Mononuclear cell (primary cell): ENCODE measurements around the gene IL1RAPL2. TPM values are rescaled to one million over a fixed set of nuclear protein-coding genes. Genes with fewer than 3 reads are reported as not detected.
"Not testable (repeated sequence)": the region's sequence is repeated elsewhere in the genome, so short reads cannot be mapped to it uniquely, and the experiment has no call there.

ENCODE experiments used
- H3K27me3 ChIP-seq: 2 replicates; pipeline ENCODE4 v1.6.0; 2011; ENCODE audit warnings: low read length, control low read depth; ENCODE audit not compliant: insufficient read depth
- H3K4me1 ChIP-seq: 2 replicates; pipeline ENCODE4 v1.5.1; 2011; ENCODE audit warnings: mild to moderate bottlenecking, low read length, control low read depth; ENCODE audit not compliant: insufficient read depth
- H3K4me3 ChIP-seq: 2 replicates; pipeline ENCODE4 v1.5.1; 2011; ENCODE audit warnings: mild to moderate bottlenecking, low read length, moderate library complexity
- H3K9me3 ChIP-seq: 2 replicates; pipeline ENCODE4 v1.5.1; 2011; ENCODE audit warnings: low read depth, mild to moderate bottlenecking, control low read depth, low read length
- total RNA-seq: library from RNA; depleted of rRNA; stranded (reverse); fragments of >200 nt; gene quantifications from one replicate; pipeline ENCODE4 v1.2.3, GENCODE V29; 2012

Gene IL1RAPL2
- total RNA-seq, 1 donor = not detected

DNA sequence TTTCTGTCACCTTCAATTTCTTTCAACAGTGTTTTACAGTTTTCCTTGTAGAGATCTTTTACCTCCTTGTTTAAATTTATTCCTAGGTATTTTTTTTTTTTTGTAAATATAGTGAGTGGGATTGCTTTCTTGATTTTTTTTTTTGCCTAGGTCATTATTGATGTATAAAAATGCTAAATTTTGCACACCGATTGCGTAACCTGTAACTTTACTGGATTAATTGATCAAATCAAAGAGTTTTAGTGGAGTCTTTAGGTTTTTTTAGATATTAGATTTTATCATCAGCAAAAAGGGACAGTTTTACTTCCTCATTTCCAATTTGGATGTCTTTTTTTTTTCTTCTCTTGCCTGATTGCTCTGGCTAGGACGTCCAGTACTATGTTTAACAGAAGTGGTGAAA lies 613.6 kb downstream of the IL1RAPL2 start:
- H3K4me3 ChIP-seq = no peak overlapping the region
- no peaks in the 10 kb centered on the region for H3K4me1 ChIP-seq
- H3K27me3 ChIP-seq = no peaks in the 10 kb centered on the region
- no peaks in the 10 kb centered on the region for H3K9me3 ChIP-seq

DNA sequence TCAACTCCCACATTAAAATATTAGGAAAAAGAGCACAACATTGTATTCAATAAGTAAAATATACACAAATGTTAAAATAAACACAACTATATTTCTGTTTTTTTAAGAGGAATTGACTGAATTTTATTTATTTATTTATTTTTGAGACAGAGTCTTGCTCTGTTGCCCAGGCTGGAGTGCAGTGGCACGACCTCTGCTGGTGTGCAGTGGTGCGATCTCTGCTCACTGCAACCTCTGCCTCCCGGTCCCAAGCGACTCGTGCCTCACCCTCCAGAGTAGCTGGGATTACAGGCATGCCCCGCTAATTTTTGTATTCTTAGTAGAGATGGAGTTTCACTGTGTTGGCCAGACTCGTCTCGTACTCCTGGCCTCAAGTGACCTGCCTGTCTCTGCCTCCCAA lies 623.1 kb downstream of the IL1RAPL2 start:
- no peaks in the 10 kb centered on the region for H3K4me1 ChIP-seq

DNA sequence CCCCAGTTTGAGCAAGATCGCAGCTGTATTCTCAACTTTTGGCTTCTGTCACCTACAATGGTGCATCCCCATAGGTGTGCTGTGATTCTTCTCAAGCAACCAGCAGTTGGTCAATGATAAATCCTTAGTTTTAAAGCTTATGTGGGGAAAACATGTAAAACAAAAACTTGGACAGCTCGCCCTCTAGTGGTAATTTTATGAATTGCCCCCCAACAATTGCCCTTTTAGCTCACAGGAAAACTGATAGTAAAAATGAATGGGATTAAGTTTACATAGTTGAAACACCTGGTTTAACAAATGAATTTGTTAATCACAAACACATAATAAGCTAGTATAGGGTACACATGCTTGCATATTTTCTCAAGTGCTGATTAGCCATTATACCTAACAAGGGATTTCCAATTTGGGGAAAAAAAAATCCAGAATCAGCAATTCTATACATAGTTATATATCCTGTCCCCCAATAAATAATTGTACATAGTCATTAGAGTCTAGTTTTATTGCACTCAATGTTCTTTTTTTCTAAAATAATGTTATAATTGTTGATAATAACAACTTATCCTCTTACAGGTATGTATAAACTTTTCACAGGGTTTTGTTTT lies 624.4 kb downstream of the IL1RAPL2 start:
- Histone ChIP-seq H3K4me3 (no peak overlapping the region), H3K9me3 (no peaks in the 10 kb centered on the region), H3K27me3 (no peaks in the 10 kb centered on the region)

More for the DNA sequence above, 623.1 kb downstream of the IL1RAPL2 start:
- no peaks in the 10 kb centered on the region for H3K27me3 ChIP-seq
- no peak overlapping the region for H3K4me3 ChIP-seq
- H3K9me3 ChIP-seq = no peaks in the 10 kb centered on the region

DNA sequence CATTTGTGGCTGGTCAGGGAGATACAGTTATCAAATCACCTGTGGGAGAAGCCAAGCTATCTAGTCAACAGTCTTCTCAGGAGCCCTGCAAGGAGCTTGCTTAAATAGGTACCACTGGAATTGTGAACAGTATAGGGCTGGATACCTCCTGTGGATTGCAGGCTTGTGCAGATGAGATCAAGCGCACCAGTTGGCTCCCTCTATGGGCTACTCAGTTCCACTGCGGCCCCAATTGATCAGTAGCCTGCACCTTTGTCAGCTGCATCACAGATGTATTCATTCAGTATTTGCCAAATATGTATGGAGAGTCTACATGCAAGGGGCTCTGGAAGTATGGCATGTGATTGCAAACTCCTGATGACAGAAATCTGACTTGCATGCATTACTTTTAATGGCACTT lies 625.9 kb downstream of the IL1RAPL2 start:
- Histone ChIP-seq H3K27me3 (no peaks in the 10 kb centered on the region), H3K4me1 (no peaks in the 10 kb centered on the region), H3K9me3 (no peaks in the 10 kb centered on the region), H3K4me3 (no peak overlapping the region)

More for the DNA sequence above, 624.4 kb downstream of the IL1RAPL2 start:
- no peaks in the 10 kb centered on the region for H3K4me1 ChIP-seq

DNA sequence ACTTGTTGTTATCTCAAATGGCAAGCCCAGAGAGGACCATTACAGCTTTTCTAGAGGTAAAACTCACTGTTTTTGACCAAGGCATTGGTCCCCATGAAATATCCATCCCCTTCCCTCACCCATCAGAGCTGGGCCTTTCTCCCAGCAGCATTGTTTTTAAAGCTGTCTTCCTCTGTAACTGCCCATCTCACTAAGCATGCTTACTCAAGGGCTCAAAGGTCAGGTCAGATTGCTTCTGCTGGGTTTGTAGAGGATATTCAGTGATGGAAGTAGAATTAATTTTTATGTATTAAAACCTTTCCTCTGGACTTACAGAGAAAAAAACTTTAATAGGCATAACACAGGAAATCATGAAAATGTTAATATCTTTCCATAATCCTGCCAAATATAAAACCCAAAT lies 643.4 kb downstream of the IL1RAPL2 start:
- H3K27me3 ChIP-seq = no peaks in the 10 kb centered on the region
- no peaks in the 10 kb centered on the region for H3K9me3 ChIP-seq
- H3K4me1 ChIP-seq = no peaks in the 10 kb centered on the region
- H3K4me3 ChIP-seq = no peak overlapping the region

DNA sequence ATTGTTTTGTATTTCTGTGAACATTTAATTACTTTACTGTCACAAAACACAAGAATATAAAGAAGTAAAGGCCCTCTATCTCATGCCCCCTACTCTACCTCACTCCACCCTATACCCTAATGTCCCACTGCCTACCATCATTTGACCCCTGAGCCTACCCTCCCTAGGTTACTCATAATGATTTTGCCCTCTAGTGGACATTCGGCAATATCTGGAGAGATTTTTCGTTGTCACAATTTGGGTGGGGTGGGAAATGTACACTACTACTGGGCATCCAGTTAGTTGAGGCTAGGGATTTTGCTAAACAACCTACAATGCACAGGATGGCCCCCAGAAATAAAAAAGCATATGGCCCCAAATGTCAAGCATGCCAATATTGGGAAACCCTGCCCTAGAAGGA lies 644.3 kb downstream of the IL1RAPL2 start:
- H3K4me3 ChIP-seq = no peak overlapping the region
- H3K4me1 ChIP-seq = no peaks in the 10 kb centered on the region
- H3K27me3 ChIP-seq = no peaks in the 10 kb centered on the region
- no peaks in the 10 kb centered on the region for H3K9me3 ChIP-seq

DNA sequence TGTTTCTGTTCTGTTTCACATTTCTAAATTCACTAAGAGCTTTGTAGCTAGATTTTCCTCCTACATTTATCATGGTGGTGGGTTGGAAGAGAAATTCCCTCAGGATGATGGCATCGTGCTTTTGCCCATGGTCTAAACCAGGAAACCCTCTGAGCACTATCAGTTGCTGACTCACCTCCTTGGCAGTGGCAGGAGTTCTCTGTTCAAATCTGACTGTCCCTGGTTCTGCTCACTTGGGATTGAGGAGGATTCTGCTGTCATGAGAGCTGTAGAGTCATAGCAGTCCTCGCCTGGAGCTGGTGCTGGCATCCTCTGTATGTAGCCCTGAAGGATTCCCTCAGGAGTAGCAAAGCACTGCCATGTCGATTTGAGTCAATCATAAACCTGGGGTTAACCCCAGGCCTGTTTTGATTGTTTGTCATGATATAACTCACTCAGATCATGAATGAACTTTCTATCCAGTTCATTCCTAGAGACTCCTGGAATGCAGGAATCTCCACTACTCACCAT lies 645.1 kb downstream of the IL1RAPL2 start:
- H3K4me3 ChIP-seq = no peak overlapping the region
- H3K4me1 ChIP-seq = no peaks in the 10 kb centered on the region

DNA sequence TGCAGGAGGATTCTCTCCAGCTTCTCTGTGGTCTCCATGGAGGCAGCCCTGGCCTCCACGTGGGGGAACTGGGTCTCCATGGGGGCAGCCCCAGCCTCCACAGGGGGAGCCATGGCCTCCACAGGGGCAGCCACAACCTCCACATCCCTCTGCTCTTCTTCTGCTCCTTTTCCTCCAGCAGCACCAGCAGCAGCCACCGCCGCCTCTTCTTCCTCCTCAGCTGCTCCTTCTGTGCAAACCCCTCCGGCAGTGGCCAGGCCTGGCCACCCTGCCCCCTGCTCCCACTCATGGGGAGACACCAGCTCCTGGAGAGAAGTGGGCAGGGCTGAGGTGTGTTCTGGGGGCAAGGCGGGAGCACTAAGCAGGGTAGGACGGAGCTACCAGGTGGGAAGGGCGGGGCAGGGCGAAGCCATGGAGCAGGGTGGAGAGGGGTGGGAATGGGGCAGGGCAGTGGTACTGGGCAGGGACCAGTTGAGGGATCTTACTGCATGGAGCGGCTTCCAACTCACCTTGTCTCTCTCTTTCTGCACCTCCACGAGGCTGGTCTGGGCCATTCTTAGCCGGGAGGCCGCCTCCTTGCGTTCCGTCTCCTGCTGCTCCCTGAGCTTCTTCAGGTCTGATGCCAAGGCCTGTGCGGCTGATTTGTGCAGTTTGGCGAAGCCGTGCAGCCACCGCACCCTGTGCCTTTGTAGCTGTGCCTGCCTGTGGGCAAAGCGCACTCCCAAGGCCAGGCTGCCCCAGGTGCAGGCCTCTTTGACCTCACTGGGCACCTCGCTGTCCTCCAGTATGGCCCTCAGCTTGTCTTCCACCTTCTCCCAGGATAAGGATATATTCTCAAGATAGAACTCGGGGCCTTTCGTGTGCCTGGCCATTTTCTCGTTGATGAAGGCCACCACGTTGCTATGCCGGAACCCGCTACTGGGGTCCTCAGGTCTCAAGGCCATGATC lies 653.7 kb downstream of the IL1RAPL2 start:
- no peak overlapping the region for H3K4me3 ChIP-seq
- H3K4me1 ChIP-seq = no peaks in the 10 kb centered on the region
- no peaks in the 10 kb centered on the region for H3K9me3 ChIP-seq
- no peaks in the 10 kb centered on the region for H3K27me3 ChIP-seq

More for the DNA sequence above, 645.1 kb downstream of the IL1RAPL2 start:
- H3K9me3 ChIP-seq = no peaks in the 10 kb centered on the region
- no peaks in the 10 kb centered on the region for H3K27me3 ChIP-seq

DNA sequence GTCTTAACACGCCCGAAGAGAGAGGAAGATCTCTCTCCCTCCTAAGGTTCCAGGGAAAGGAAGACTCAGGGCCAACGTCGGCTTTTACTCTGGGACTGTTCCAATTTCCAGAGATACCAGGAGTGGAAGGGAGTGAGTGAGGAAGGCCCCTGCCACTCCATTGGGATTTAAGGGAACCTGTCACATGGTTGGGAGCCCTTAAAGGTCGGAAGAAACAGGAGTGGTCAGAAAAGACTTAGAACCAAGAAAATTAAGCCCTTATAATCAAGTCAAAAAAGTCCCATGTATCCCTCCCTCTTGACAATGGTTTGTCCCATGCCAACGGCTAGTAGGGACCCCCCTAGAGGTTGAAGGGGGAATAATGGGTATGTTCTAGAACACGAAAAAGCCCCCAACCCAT lies 654.6 kb downstream of the IL1RAPL2 start, which contains the start of gene TEX13A:
Gene TEX13A (minus strand): TSS at position 59 of the 400 bp plus-strand sequence. CDS start 297 bp downstream, outside the sequence.
- Histone ChIP-seq H3K9me3 (no peaks in the 10 kb centered on the region), H3K4me1 (no peaks in the 10 kb centered on the region), H3K27me3 (no peaks in the 10 kb centered on the region), H3K4me3 (no peak within 1 kb of the TSS)

DNA sequence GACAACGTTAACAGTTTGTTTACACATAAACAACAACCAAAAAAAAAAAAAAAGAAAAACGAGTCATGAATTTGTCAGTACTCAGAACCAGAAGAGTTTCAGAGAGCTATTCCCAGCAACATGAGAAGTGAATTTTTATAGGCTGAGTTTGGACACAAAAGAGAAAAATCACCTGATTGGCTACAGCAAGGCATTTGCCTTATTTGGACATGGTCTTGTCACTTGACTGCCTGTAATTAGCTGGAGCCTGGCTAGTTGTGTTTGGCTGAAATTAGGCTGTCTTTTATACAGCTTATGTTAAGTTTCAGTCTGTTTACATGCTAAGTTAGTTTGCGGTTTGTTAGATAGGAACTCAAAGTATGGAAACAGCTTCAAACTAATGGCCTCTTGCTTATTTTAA lies 655.4 kb downstream of the IL1RAPL2 start:
- Histone ChIP-seq H3K9me3 (no peaks in the 10 kb centered on the region), H3K27me3 (no peaks in the 10 kb centered on the region), H3K4me3 (no peak overlapping the region), H3K4me1 (no peaks in the 10 kb centered on the region)

DNA sequence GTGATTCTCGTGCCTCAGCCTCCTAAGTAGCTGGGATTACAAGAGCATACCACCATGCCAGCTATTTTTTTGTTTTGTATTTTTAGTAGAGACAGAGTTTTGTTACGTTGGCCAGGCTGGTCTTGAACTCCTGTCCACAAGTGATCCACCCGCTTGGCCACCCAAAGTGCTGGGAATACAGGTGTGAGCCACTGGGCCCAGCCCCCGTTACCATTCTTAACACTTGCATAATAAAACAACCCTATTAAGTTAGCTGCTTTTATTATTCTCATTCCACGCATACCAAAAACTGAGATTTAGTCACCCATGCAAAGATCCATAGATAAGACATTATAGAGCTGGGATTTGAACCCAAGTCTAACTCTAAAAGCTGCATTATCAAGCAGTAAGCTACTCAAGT lies 660.5 kb downstream of the IL1RAPL2 start:
- Histone ChIP-seq H3K4me1 (no peaks in the 10 kb centered on the region), H3K9me3 (no peaks in the 10 kb centered on the region), H3K27me3 (no peaks in the 10 kb centered on the region), H3K4me3 (no peak overlapping the region)

DNA sequence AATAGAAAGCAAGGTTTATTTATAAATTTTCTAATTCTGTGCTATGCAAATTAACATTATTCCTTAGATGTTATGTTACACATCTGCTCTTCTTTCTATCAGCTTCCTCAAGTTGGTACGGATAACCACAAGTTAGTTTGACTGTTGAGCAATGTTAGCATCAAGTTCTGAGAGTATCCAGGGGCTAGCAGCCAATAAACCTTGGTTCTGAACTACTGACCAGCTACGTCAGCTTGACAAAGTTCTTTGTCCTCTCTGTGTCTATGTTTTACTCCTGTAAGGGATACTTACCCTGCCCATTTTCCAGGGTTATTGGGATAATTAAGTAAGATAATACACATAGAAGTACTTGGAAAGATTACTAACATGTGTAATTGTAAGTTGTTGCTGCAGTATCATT lies 662.6 kb downstream of the IL1RAPL2 start:
- Histone ChIP-seq H3K4me3 (no peak overlapping the region), H3K9me3 (no peaks in the 10 kb centered on the region), H3K27me3 (no peaks in the 10 kb centered on the region), H3K4me1 (no peaks in the 10 kb centered on the region)

DNA sequence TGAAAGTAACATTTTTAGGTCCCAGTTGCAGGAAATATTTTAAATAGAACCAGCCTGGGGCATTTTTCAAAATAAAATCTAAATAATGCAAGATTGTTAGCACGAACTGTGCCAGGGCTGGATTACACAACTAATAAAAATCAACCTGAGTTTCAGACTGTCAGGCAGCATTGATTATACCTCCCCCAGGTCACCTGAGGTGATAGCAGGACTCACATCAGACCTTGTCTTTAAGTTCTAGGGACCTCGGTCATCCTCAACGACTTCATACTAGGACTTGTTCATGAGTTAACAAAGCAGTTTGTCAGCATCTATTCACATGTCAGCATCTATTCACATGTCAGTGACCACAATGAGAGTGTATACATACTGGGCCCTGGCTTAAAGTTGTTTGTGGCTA lies 663.1 kb downstream of the IL1RAPL2 start:
- H3K4me1 ChIP-seq = no peaks in the 10 kb centered on the region

DNA sequence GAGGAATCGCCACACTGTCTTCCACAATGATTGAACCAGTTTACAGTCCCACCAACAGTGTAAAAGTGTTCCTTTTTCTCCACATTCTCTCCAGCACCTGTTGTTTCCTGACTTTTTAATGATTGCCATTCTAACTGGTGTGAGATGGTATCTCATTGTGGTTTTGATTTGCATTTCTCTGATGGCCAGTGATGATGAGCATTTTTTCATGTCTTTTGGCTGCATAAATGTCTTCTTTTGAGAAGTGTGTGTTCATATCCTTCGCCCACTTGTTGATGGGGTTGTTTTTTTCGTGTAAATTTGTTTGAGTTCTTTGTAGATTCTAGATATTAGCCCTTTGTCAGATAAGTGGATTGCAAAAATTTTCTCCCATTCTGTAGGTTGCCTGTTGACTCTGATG lies 671.4 kb downstream of the IL1RAPL2 start:
- H3K27me3 ChIP-seq, H3K4me1 ChIP-seq, H3K9me3 ChIP-seq, H3K4me3 ChIP-seq: not testable (repeated sequence)

More for the DNA sequence above, 663.1 kb downstream of the IL1RAPL2 start:
- Histone ChIP-seq H3K27me3 (no peaks in the 10 kb centered on the region), H3K9me3 (no peaks in the 10 kb centered on the region), H3K4me3 (no peak overlapping the region)

DNA sequence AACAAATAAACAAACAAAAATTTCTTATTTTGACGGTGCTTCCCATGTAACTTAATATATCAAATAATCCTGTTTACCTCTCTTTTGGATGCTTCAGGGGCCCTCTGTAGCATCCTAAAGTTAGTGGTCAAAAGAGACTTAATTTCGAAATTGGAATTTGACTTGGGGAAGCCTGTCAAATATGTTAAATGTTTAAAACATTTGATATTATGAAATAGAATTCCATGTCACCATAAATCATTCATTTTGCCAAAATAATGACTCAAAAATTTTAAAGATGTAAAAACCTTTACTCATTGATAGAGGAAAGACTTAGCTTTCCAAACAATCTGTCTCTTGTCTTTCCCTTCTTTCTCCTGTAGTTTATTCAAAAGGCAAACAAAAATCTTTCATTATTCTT lies 675.1 kb downstream of the IL1RAPL2 start:
- H3K27me3 ChIP-seq = no peaks in the 10 kb centered on the region
- no peaks in the 10 kb centered on the region for H3K4me1 ChIP-seq
- no peak overlapping the region for H3K4me3 ChIP-seq
- H3K9me3 ChIP-seq = no peaks in the 10 kb centered on the region
